Measurements from ENCODE around the gene PTPN23.

Gene PTPN23

DNA sequence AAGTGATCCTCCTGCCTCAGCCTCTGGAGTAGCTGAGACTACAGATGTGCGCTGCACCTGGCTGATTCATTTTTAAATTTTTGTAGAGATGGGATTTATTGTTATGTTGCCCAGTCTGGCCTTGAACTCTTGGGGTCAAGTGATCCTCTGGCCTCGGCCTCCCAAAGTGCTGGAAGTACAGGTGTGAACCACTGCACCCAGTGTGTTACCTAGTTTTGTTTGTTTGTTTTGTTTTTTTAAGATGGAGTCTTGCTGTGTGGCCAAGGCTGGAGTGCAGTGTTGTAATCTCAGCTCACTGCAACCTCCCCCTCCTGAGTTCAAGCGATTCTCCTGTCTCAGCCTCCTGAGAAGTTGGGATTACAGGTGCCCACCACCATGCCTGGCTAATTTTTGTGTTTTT lies 12.1 kb downstream of the PTPN23 start (continued):
- TF ChIP-seq, protein P1, sequence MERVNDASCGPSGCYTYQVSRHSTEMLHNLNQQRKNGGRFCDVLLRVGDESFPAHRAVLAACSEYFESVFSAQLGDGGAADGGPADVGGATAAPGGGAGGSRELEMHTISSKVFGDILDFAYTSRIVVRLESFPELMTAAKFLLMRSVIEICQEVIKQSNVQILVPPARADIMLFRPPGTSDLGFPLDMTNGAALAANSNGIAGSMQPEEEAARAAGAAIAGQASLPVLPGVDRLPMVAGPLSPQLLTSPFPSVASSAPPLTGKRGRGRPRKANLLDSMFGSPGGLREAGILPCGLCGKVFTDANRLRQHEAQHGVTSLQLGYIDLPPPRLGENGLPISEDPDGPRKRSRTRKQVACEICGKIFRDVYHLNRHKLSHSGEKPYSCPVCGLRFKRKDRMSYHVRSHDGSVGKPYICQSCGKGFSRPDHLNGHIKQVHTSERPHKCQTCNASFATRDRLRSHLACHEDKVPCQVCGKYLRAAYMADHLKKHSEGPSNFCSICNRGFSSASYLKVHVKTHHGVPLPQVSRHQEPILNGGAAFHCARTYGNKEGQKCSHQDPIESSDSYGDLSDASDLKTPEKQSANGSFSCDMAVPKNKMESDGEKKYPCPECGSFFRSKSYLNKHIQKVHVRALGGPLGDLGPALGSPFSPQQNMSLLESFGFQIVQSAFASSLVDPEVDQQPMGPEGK (CRISPR knock-in tag; IDR thresholded peaks at IDR 0.05; ENCODE audit: borderline replicate concordance) = no peak
- no peak for TF ChIP-seq SNAI2 (CRISPR knock-in tag; IDR thresholded peaks at IDR 0.05)

DNA sequence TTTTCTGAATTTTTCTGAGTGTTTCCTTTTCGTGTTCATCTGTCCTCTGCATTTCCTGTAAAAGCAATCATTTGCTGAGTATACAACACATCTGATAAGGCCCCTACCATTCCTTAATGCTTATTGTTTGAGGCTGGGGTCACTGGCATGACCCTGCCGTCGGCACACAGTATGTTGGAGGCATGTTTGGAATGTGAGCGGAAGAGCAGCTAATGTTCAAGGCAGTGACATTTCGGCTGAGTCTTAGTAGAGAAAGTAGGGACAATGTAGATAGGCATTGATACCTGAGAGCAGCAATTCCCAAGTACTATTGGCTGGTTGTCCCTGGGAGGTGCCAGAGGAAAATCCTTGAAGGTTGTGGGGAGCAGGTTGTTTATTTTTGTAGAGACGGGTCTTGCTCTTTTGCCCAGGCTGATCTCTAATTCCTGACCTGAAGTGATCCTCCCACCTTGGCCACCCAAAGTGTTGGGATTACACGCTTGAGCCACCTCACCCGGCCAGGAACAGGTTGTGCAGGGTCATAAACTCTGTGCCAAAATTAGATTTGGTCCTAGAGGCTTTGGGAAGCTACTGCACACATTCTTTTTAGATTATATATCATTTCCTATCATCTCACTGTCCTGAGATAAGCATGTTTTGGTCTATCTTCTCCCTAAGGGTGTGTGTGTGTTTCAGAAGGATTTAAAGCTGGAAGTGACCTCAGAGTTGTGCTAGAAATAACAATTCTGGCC lies 13.5 kb downstream of the PTPN23 start:
- peak; percentile 26 for ATAC-seq
- TF ChIP-seq ZC3H10 (CRISPR knock-in tag; IDR thresholded peaks at IDR 0.05) = no peak
- no peak for TF ChIP-seq TOX (CRISPR knock-in tag; IDR thresholded peaks at IDR 0.05; ENCODE audit: borderline replicate concordance)
- TF ChIP-seq OSR1 (CRISPR knock-in tag; IDR thresholded peaks at IDR 0.05) = no peak
- TF ChIP-seq ZNF565 (CRISPR knock-in tag; conservative IDR thresholded peaks at IDR 0.05; ENCODE audit: low read depth) = no peak
- TF ChIP-seq, protein P2, sequence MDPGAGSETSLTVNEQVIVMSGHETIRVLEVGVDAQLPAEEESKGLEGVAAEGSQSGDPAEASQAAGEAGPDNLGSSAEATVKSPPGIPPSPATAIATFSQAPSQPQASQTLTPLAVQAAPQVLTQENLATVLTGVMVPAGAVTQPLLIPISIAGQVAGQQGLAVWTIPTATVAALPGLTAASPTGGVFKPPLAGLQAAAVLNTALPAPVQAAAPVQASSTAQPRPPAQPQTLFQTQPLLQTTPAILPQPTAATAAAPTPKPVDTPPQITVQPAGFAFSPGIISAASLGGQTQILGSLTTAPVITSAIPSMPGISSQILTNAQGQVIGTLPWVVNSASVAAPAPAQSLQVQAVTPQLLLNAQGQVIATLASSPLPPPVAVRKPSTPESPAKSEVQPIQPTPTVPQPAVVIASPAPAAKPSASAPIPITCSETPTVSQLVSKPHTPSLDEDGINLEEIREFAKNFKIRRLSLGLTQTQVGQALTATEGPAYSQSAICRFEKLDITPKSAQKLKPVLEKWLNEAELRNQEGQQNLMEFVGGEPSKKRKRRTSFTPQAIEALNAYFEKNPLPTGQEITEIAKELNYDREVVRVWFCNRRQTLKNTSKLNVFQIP (CRISPR knock-in tag; IDR thresholded peaks at IDR 0.05; ENCODE audit: borderline replicate concordance, low read depth) = no peak
- TF ChIP-seq, protein P3, sequence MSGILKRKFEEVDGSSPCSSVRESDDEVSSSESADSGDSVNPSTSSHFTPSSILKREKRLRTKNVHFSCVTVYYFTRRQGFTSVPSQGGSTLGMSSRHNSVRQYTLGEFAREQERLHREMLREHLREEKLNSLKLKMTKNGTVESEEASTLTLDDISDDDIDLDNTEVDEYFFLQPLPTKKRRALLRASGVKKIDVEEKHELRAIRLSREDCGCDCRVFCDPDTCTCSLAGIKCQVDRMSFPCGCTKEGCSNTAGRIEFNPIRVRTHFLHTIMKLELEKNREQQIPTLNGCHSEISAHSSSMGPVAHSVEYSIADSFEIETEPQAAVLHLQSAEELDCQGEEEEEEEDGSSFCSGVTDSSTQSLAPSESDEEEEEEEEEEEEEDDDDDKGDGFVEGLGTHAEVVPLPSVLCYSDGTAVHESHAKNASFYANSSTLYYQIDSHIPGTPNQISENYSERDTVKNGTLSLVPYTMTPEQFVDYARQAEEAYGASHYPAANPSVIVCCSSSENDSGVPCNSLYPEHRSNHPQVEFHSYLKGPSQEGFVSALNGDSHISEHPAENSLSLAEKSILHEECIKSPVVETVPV (CRISPR knock-in tag; IDR thresholded peaks at IDR 0.05) = no peak
- TF ChIP-seq CSDC2 (CRISPR knock-in tag; IDR thresholded peaks at IDR 0.05) = no peak

DNA sequence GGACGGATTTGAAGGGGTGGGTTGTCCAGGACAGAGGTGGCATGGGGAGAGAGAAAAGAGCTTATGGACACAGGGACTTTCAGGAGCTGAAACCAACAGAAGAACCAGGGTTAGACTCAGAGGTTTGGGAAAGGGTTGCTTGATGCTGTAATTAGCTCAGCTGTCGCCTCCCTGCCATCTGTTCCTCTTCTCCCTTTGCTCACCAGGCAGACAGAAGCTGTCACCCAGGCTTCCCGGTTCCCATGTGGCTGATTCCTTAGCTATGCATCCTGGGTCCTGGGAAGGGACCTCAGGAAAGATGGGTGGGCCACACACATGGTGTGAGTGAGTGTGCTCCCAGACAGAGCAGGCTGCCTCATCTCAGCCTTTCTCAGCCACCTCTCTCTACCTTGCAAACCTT lies 14.1 kb downstream of the PTPN23 start:
- TF ChIP-seq, protein P3 (CRISPR knock-in tag; IDR thresholded peaks at IDR 0.05) = no peak
- TF ChIP-seq ZNF70 (CRISPR knock-in tag; IDR thresholded peaks at IDR 0.05) = no peak
- peak; percentile 12; the same call in 1 of the 3 replicates for ATAC-seq

DNA sequence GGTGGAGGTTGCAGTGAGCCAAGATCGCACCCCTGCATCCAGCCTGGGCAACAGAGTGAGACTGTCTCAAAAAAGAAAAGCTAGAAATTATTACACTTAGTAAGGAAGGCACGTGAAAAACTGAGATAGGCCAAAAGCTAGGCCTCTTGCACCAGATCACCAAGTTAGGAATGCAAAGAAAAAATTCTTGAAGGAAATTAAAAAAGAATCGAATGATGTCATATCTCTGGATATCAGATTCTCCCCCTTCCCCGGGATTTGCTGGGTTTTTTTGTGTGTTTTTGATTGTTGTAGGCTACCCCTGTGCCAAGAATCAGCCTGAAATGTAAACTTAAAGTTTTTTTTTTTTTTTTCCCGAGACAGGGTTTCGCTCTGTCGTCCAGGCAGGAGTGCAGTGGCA lies 17.4 kb downstream of the PTPN23 start:
- ATAC-seq = peak; percentile 20; the same call in 2 of the 3 replicates
- TF ChIP-seq, protein P2 (CRISPR knock-in tag; IDR thresholded peaks at IDR 0.05; ENCODE audit: borderline replicate concordance, low read depth) = no peak
- TF ChIP-seq ZFP3 (CRISPR knock-in tag; IDR thresholded peaks at IDR 0.05) = 0 out of 2 replicates have a peak, but pooled peaks have one; percentile 35

DNA sequence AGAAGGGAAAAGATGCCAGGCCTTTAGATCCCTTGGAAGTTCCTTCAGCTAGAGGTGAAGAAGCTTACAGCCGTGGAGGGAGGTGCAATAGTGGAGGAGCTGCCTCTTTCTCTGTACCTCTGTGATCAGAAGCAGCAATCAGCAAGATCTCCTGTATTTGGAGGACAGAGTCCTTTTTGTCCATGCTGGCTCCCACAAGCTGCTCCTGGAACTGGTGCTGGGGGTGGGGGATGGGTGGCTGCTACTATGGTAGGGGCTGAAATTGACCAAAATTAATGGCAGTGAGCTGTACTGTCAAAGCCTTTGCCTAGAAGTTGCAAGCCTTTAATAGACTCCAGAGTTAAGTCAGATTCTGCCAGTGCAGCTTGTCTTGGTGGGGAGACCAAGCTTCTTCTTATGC lies 18.2 kb downstream of the PTPN23 start:
- no peak for ATAC-seq

More for the DNA sequence above, 18.2 kb downstream of the PTPN23 start:
- TF ChIP-seq SNAI2 (CRISPR knock-in tag; IDR thresholded peaks at IDR 0.05) = no peak
- no peak for TF ChIP-seq RARB (CRISPR knock-in tag; IDR thresholded peaks at IDR 0.05)
- no peak for TF ChIP-seq BACH2 (CRISPR knock-in tag; IDR thresholded peaks at IDR 0.05; ENCODE audit: borderline replicate concordance)
- TF ChIP-seq, protein P4, sequence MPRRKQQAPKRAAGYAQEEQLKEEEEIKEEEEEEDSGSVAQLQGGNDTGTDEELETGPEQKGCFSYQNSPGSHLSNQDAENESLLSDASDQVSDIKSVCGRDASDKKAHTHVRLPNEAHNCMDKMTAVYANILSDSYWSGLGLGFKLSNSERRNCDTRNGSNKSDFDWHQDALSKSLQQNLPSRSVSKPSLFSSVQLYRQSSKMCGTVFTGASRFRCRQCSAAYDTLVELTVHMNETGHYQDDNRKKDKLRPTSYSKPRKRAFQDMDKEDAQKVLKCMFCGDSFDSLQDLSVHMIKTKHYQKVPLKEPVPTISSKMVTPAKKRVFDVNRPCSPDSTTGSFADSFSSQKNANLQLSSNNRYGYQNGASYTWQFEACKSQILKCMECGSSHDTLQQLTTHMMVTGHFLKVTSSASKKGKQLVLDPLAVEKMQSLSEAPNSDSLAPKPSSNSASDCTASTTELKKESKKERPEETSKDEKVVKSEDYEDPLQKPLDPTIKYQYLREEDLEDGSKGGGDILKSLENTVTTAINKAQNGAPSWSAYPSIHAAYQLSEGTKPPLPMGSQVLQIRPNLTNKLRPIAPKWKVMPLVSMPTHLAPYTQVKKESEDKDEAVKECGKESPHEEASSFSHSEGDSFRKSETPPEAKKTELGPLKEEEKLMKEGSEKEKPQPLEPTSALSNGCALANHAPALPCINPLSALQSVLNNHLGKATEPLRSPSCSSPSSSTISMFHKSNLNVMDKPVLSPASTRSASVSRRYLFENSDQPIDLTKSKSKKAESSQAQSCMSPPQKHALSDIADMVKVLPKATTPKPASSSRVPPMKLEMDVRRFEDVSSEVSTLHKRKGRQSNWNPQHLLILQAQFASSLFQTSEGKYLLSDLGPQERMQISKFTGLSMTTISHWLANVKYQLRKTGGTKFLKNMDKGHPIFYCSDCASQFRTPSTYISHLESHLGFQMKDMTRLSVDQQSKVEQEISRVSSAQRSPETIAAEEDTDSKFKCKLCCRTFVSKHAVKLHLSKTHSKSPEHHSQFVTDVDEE (CRISPR knock-in tag; IDR thresholded peaks at IDR 0.05) = no peak
- TF ChIP-seq ZNF70 (CRISPR knock-in tag; IDR thresholded peaks at IDR 0.05) = no peak
- no peak for TF ChIP-seq TCF4 (CRISPR knock-in tag; IDR thresholded peaks at IDR 0.05; ENCODE audit: borderline replicate concordance)
